Liver (tissue), 9 donors: ENCODE measurements around the gene FGD2. TPM values are rescaled to one million over a fixed set of nuclear protein-coding genes. Genes with fewer than 3 reads are reported as not detected.

Experiments
- DNase-seq: peaks from one replicate; pipeline ENCODE4 v3.0.0-alpha.2; 2017; ENCODE audit warnings: low spot score
- H3K27ac ChIP-seq, 2 donors: one replicate each; pipeline ENCODE4 v1.7.0; 2013; ENCODE audit warnings: inconsistent platforms in 2 of 2, low read length in 2 of 2, control low read depth in 1 of 2, low read depth in 1 of 2, mild to moderate bottlenecking in 1 of 2
- H3K27me3 ChIP-seq, 4 donors: one replicate each; pipeline versions ENCODE4 v1.6.1 to v1.7.0; 2013; ENCODE audit warnings: low read length in 3 of 4, inconsistent platforms in 1 of 4, mild to moderate bottlenecking in 1 of 4, moderate library complexity in 1 of 4; ENCODE audit not compliant: control insufficient read depth in 4 of 4, insufficient read depth in 4 of 4
- H3K36me3 ChIP-seq, 4 donors: one replicate each; pipeline versions ENCODE4 v1.6.1 to v1.7.0; 2013; ENCODE audit warnings: low read length in 3 of 4, mild to moderate bottlenecking in 3 of 4, low read depth in 1 of 4, moderate library complexity in 1 of 4; ENCODE audit not compliant: control insufficient read depth in 4 of 4, insufficient read depth in 3 of 4
- H3K4me1 ChIP-seq, 4 donors: one replicate each; pipeline versions ENCODE4 v1.6.1 to v1.7.0; 2013; ENCODE audit warnings: low read length in 3 of 4, mild to moderate bottlenecking in 3 of 4, moderate library complexity in 1 of 4; ENCODE audit not compliant: control insufficient read depth in 4 of 4, insufficient read depth in 4 of 4
- H3K4me3 ChIP-seq, 3 donors: one replicate each; pipeline versions ENCODE4 v1.6.1 to v1.7.0; 2013; ENCODE audit warnings: low read length in 3 of 3, control low read depth in 1 of 3, low read depth in 1 of 3, mild to moderate bottlenecking in 1 of 3
- H3K9ac ChIP-seq, 2 donors: one replicate each; pipeline ENCODE4 v1.7.0; 2013; ENCODE audit warnings: low read length in 2 of 2, mild to moderate bottlenecking in 2 of 2, moderate library complexity in 2 of 2, control low read depth in 1 of 2, low read depth in 1 of 2
- H3K9me3 ChIP-seq, 4 donors: one replicate each; pipeline versions ENCODE4 v1.6.1 to v1.7.0; 2013; ENCODE audit warnings: low read length in 3 of 4; ENCODE audit not compliant: control insufficient read depth in 4 of 4
- ATF3 ChIP-seq: IDR thresholded peaks from 2 replicates; pipeline ENCODE4 v1.6.1; 2016; ENCODE audit warnings: antibody characterized with exemption
- EGR1 ChIP-seq, 2 donors: IDR thresholded peaks; 2 replicates each; pipeline ENCODE4 v1.6.1; 2016 to 2018; ENCODE audit warnings: antibody characterized with exemption in 2 of 2, low read depth in 2 of 2
- FOXA1 ChIP-seq: IDR thresholded peaks from 2 replicates; pipeline ENCODE4 v1.6.1; 2016; ENCODE audit warnings: antibody characterized with exemption
- FOXA2 ChIP-seq: IDR thresholded peaks from 2 replicates; pipeline ENCODE4 v1.6.1; 2016; ENCODE audit warnings: antibody characterized with exemption
- GABPA ChIP-seq, 2 donors: IDR thresholded peaks in 1 of 2; conservative IDR thresholded peaks in 1 of 2; 2 replicates each; pipeline ENCODE4 v1.6.1; 2016; ENCODE audit warnings: antibody characterized with exemption in 2 of 2, mild to moderate bottlenecking in 1 of 2, moderate library complexity in 1 of 2
- HNF4A ChIP-seq, 2 donors: conservative IDR thresholded peaks; 2 replicates each; pipeline ENCODE4 v1.6.1; 2016; ENCODE audit warnings: antibody characterized with exemption in 2 of 2, mild to moderate bottlenecking in 2 of 2
- HNF4G ChIP-seq: IDR thresholded peaks from 2 replicates; pipeline ENCODE4 v1.6.1; 2016; ENCODE audit warnings: antibody characterized with exemption
- JUND ChIP-seq, 2 donors: IDR thresholded peaks; 2 replicates each; pipeline ENCODE4 v1.6.1; 2016; ENCODE audit warnings: antibody characterized with exemption in 2 of 2
- MAX ChIP-seq: IDR thresholded peaks from 2 replicates; pipeline ENCODE4 v1.6.1; 2016; ENCODE audit warnings: antibody characterized with exemption
- NR2F2 ChIP-seq: IDR thresholded peaks from 2 replicates; pipeline ENCODE4 v1.6.1; 2016; ENCODE audit warnings: antibody characterized with exemption
- RAD21 ChIP-seq, 2 donors: IDR thresholded peaks; 2 replicates each; pipeline ENCODE4 v1.6.1; 2016; ENCODE audit warnings: antibody characterized with exemption in 2 of 2, mild to moderate bottlenecking in 2 of 2
- REST ChIP-seq: IDR thresholded peaks from 2 replicates; pipeline ENCODE4 v1.6.1; 2016; ENCODE audit warnings: antibody characterized with exemption, mild to moderate bottlenecking
- RXRA ChIP-seq, 2 donors: IDR thresholded peaks; 2 replicates each; pipeline ENCODE4 v1.6.1; 2017 to 2018; ENCODE audit warnings: antibody characterized with exemption in 2 of 2, mild to moderate bottlenecking in 1 of 2
- SP1 ChIP-seq: IDR thresholded peaks from 2 replicates; pipeline ENCODE4 v1.6.1; 2018; ENCODE audit warnings: antibody characterized with exemption, mild to moderate bottlenecking
- TAF1 ChIP-seq: conservative IDR thresholded peaks from 2 replicates; pipeline ENCODE4 v1.6.1; 2016; ENCODE audit warnings: antibody characterized with exemption, mild to moderate bottlenecking
- YY1 ChIP-seq: IDR thresholded peaks from 2 replicates; pipeline ENCODE4 v1.6.1; 2016; ENCODE audit warnings: antibody characterized with exemption, mild to moderate bottlenecking
- ZBTB33 ChIP-seq: IDR thresholded peaks from 2 replicates; pipeline ENCODE4 v1.6.1; 2016; ENCODE audit warnings: antibody characterized with exemption
- WGBS: extraction: QIAGEN DNeasy Blood & Tissue Kit; methylation state at CpG from one replicate; pipeline ENCODE4 v1.1.7; 2013; 5-methylcytosine and 5-hydroxymethylcytosine counted together
- polyA plus RNA-seq, 2 donors: library from polyadenylated mRNA; stranded (reverse) in 1 of 2; unstranded in 1 of 2; fragments of 200-250 nt in 1 of 2; fragments of >200 nt in 1 of 2; fragmentation: Nextera tagmentation in 1 of 2; extraction: Ambion mirVana in 1 of 2; gene quantifications; one replicate each; pipeline versions ENCODE4 v1.2.1 to v1.2.3, GENCODE V29; 2013 to 2015
- total RNA-seq, 2 donors: library from RNA; depleted of rRNA; stranded (reverse); fragments of >200 nt; gene quantifications; one replicate each; pipeline ENCODE4 v1.2.3, GENCODE V29; 2014
- donor health status: healthy.
- donor health status: healthy.
- donor health status: healthy.
- donor health status: healthy.
- donor health status: healthy.

Gene FGD2
- total and polyA plus RNA-seq, 4 donors, result 4.6 to 24.4 (median 9.1) TPM

- H3K4me3 ChIP-seq, result peak overlapping the region in 2 of 3 donors; percentile 5 to 33
- WGBS, result 83% methylated on average over 13 of the region's 13 CpGs
- H3K4me1 ChIP-seq, result no peaks in the 10 kb centered on the region
- no peaks in the 10 kb centered on the region for H3K36me3 ChIP-seq
- TF ChIP-seq EGR1 (IDR thresholded peaks at IDR 0.05; ENCODE audit: low read depth in 2 of 2) (no peak), NR2F2 (no peak), RAD21 (IDR thresholded peaks at IDR 0.05) (no peak), YY1 (no peak), ZBTB33 (no peak), ATF3 (no peak), FOXA2 (no peak), FOXA1 (no peak), SP1 (no peak), REST (no peak), MAX (no peak), TAF1 (no peak), JUND (IDR thresholded peaks at IDR 0.05) (no peak), HNF4A (conservative IDR thresholded peaks at IDR 0.05) (no peak), HNF4G (no peak), GABPA (IDR thresholded peaks at IDR 0.05 in 1 of 2, conservative IDR thresholded peaks at IDR 0.05 in 1 of 2) (no peak), RXRA (IDR thresholded peaks at IDR 0.05) (no peak)
- no peaks in the 10 kb centered on the region for H3K9me3 ChIP-seq
- H3K27ac ChIP-seq, result peak overlapping the region in 1 of 2 donors; percentile 25
- no peaks in the 10 kb centered on the region for H3K27me3 ChIP-seq
- DNase-seq, result no peak
- H3K9ac ChIP-seq, result peak overlapping the region in 1 of 2 donors; percentile 44
Measured at GRCh38 chr6:37005827-37006567, 542 bp downstream of the FGD2 start.

- 85% methylated on average over 5 of the region's 5 CpGs for WGBS
- Histone ChIP-seq H3K4me1 (no peaks in the 10 kb centered on the region), H3K36me3 (no peaks in the 10 kb centered on the region), H3K9me3 (no peaks in the 10 kb centered on the region), H3K4me3 (peak overlapping the region in 2 of 3 donors; percentile 12 to 33), H3K27ac (no peak overlapping the region), H3K9ac (no peak overlapping the region), H3K27me3 (no peaks in the 10 kb centered on the region)
- no peak for DNase-seq
- TF ChIP-seq GABPA (IDR thresholded peaks at IDR 0.05 in 1 of 2, conservative IDR thresholded peaks at IDR 0.05 in 1 of 2), result no peak
- no peak for TF ChIP-seq REST
- no peak for TF ChIP-seq RXRA (IDR thresholded peaks at IDR 0.05)
- no peak for TF ChIP-seq JUND (IDR thresholded peaks at IDR 0.05)
- TF ChIP-seq ATF3, result no peak
- no peak for TF ChIP-seq TAF1
- no peak for TF ChIP-seq ZBTB33
Measured at GRCh38 chr6:37006793-37007339, 1.4 kb downstream of the FGD2 start.
